Urothelium cell line (cell line): ENCODE data around the gene MPZL3.

Experiments used
- DNase-seq: peaks from one replicate; pipeline ENCODE4 v3.0.0; 2011; ENCODE audit warnings: low spot score, mixed read lengths
- FAIRE-seq: peaks from 2 replicates; lab custom pipeline; 2011; peaks lifted over from hg19 to GRCh38; lab: Jason Lieb, UNC

Gene MPZL3

DNA sequence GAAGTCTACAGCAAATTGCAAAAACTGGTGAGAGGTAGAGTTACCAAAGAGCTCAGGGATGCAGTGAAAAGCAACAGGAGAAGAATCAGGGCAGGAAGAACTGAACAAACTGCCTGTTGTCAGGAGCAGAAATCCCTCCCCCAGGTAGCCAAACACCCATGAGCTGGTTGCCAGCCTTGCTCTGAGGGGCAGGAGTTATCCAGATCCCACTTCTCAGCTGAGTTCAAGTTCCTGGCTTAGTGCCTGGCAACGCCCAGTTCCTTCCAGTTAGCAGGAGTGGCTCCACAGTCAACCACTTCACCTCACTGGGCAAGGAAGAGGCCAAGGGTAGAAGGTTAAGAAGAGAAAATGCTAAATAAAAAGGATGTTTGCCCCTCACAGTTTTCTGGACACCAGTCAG is 13.8 kb upstream of the MPZL3 start:
- DNase-seq (no peak), FAIRE-seq (no peak)

DNA sequence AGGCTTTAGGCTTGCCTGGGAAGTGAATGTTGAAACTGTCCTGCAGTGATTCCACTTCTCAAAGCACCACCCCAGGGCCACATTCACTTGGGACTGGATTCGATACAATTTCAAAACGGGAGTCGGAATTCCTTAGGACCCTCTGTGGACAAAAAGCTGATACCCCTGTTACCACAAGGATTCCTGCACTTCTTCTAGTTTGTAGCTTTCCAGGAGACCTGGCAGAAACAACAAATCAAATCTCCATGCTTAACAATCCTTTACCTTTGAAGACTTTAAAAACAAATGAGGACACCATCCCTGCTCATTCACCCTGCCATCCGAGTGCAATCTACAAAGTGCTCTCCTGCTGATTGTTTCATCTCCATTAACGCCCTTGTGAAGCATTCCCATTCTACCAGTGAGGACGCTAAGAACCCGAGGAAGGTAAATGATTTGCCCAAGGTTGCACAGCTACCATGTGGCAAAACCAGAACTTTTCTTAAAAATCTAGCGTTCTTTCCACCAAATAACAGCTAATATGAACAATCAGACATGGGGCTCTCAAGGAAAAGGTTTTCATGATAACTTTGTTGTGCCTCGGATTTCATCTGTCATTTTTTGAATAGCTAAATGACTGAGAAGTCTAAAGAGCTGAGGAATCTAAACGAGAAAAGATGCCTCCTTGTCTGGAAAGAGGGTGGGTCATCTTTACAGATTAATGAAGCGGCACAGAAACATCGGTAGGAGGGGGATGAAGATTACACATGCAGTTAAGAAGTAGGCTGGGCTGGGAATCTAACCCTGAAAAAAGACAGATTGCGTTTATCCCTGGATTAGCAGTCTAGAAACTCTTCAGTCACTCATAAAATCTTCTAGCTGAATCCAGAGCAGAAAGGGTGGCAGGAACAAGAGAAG is 12.7 kb upstream of the MPZL3 start:
- DNase-seq, result no peak
- no peak for FAIRE-seq

GRCh38 chr11:118263695-118264568 is 11.8 kb upstream of the MPZL3 start, which contains the start of gene MPZL2:
TSS of gene MPZL2 (minus strand) at chr11:118264297. CDS start at chr11:118264153, 144 bp downstream.
- FAIRE-seq, result no peak
- peak; percentile 19 for DNase-seq

DNA sequence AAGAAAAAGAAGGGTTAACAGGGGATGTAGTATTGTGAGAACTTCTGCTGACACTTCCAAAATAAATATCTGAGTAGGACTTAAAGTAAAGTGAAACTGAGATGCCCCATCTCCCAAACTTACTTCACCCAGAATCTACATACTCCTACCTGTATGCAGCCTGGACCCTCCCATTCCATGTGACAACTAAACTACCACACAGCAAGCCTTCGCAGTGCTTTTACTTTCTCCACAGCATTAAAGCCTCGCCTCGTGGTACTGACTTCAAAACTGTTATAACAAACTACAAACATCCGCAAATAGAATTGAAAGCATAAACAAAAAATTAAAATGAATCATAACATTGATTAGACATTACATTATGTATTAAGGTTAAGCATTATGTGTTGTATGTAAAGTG is 10.9 kb upstream of the MPZL3 start:
- FAIRE-seq (no peak), DNase-seq (no peak)

DNA sequence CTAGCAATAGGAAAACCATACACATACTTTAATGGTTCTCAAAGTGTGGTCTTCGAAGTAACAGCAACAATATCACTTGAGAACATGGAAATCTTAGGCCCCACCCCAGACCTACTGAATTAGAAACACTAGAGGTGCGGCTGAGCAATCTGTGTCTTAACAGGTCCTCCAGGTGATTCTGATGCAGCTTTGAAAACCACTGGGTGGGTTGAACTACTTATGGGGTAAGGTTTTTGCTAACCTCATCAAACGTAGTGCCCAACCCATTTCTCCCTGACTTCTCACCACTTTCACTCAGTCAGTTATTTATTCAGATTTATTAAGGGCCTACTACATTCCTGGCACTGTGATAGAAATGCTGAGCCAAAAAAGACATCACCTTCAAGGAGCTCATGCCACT is 8.2 kb upstream of the MPZL3 start:
- DNase-seq (no peak), FAIRE-seq (no peak)

- no peak for DNase-seq
- no peak for FAIRE-seq
Observed at GRCh38 chr11:118259138-118259537, 7.0 kb upstream of the MPZL3 start.

DNA sequence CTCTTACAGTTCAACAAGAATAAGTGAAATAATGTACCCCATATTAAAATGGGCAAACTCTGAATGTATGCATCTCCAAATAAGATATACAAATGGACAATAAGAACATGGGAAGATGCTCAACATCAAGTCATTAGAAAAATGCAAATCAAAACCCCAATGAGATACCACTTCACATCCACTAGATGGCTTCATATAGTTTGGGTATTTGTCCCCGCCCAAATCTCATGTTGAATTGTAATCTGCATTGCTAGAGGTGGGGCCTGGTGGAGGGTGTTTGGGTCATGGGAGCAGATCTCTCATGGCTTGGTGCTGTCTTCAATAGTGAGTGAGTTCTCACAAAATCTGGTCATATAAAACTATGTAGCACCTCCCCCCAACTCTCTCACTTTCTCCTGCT is 6.2 kb upstream of the MPZL3 start:
- DNase-seq (no peak), FAIRE-seq (no peak)

GRCh38 chr11:118252688-118253087 is 523 bp upstream of the MPZL3 start:
- DNase-seq (no peak), FAIRE-seq (no peak)

DNA sequence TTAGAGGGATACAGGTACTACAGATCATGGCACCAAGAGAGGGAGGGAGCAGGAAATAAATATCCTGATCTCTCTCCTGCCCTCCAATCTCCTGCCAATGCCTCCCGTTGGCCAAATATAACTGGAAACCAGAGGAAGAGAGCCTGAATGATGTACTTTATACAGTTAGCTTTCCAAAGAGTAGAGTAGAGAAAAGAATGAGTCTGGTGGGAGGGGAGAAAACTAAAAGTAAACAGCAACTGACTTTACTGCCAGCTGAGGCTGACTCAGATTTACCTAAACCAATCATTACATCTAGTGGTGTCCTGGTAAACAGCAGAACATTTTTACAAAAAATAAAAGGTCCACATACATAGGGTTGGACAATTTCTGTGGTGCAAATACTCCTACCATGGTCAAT is 5.1 kb downstream of the MPZL3 start:
- DNase-seq (no peak), FAIRE-seq (no peak)

DNA sequence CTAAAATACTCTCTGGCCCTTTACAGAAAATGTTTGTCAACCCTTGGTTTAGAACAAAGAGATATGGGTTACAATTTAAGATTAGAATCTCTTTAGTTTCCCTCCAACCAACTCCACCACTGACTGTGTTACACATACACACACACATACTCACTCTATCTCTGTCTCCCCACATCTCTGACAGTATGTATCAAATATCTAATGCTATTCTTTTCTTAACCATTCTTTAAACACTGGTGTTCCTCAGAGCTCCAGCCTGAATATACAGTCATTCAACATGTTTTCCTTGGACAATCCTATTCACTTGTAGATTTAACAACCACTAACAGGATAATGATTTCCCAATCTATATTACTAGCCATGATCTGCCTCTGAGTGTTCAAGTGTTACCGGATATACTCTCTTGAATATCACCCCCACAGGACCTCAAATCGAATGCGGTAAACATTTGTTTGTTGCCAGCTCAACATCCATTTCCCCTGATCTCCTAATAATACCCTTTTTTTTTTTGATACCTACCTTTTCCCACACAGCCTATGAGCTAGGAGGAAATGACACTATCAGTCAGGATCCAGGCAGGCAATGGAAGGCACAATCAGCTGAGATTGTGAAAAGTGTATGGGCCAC is 6.1 kb downstream of the MPZL3 start:
- no peak for DNase-seq
- no peak for FAIRE-seq

DNA sequence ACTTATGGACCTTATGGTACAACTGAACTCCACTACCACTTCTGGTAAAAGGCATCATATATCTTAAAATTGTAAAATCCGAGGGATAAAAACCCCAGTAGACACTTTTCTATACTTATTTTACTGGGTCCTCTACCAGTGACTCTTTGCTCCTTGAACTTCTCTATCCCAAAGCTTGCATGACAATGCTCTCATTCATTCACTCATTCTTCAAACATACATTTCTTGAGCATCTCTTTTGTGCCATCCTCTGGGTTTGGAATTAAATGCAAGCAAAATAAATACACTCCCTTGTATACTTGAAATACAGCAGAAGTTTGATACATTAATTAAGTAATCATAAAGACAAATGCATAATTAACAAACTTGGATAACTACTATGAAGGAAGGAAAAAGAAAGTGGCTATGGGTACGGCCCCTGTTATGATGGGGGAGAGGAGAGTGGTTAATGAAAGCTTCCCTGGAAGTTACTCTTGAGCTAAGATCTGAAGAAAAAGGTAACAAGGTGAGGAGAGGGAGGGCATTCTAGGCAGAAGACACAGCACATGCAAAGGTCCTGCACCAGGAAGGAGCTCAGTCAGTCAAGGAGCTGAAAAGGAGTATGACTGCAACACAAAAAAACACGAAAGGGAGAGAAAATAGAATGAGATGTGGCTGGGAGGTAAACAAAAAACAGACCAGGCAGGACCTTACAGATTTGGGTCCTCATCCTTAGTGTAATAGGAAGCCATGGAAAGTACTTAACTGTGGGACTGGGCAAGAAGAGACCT is 8.0 kb downstream of the MPZL3 start:
- DNase-seq (no peak), FAIRE-seq (no peak)

DNA sequence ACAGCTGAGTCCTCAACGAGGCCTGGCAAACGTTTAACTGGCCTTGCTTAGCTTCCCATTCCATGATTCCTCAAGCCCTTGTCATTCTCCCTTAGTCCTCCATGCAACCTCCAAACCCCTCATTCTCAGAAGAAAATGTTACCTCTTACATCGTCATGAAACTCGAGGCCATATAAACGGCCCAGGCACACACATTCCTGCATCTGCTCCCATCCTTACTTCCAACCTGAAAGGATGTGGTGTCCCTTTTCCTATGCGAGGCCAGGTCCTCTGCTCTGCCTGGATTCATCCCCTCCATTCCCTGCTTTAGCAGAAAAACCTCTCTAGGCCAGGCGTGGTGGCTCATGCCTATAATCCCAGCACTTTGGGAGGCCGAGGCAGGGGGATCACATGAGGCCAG is 9.0 kb downstream of the MPZL3 start:
- no peak for FAIRE-seq
- DNase-seq, result no peak

DNA sequence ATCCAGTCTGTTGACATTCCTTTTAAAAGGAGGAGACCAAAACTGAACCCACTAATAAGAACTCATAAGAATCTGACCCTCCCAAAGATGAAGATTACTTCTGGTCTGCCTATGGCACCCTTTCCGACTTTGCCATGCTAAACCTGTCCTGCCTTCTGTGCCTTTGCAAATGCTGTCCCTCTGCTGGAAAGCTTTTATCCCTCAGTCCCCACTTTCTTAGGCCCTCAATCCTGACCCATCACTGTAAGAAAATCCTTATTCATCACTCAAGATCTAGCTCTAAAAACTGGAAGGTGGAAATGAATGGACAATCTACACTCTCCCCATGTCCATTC is 10.4 kb downstream of the MPZL3 start:
- DNase-seq, result no peak
- no peak for FAIRE-seq

- peak; percentile 55 for DNase-seq
Observed at GRCh38 chr11:118240999-118241763, 11.0 kb downstream of the MPZL3 start.

DNA sequence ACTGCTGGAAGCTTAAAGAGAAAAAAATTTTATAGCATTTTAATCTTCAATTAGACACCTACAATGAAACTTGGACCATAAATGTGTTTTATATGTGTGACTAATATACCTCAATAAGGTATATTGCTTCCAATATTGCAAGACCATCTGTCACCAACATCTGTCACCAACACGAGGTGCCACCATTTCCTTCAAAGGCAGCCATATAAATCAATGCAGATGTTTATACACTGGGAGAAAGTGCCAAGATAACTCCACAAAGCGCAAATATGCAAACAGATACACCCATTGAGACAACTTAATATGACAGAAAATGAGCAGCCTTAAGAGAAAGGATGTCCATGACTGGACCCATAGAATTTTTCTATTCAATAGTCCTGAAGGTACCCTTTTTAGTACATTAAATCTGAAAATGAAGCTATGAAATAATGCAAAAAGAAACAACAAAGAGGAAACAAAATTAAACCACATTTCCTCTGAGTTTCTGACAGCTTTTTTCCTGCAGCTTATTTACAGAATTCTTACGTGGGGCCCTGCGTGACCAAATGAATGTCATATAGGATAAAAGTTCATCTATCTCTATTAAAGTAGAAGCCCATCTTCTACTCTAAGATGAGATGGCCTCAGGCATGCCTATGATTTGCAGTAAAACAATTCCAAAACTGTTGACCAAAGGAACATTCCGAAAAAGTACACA is 12.5 kb downstream of the MPZL3 start:
- DNase-seq (no peak), FAIRE-seq (no peak)

More at GRCh38 chr11:118240999-118241763, 11.0 kb downstream of the MPZL3 start:
- no peak for FAIRE-seq

GRCh38 chr11:118238929-118239328 is 13.2 kb downstream of the MPZL3 start:
- no peak for DNase-seq
- FAIRE-seq, result no peak

DNA sequence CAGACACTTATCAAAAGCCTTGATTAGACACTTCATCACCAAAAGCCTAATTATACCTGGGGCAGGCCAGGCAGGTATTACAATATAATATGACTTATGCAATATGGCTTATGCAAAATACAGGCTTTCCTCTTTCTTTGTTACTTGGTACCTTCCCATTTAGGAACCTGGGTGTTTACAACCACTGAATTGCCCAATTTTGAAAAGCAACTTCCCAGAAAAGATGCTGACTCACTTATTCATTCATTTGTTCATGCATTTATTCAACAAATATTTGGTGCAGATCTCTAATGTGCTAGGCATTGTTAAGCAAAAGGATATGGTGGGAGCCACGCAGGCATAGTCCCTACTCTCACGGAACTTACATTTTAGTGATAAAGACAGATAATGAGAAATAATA is 13.7 kb downstream of the MPZL3 start:
- no peak for DNase-seq
- no peak for FAIRE-seq

DNA sequence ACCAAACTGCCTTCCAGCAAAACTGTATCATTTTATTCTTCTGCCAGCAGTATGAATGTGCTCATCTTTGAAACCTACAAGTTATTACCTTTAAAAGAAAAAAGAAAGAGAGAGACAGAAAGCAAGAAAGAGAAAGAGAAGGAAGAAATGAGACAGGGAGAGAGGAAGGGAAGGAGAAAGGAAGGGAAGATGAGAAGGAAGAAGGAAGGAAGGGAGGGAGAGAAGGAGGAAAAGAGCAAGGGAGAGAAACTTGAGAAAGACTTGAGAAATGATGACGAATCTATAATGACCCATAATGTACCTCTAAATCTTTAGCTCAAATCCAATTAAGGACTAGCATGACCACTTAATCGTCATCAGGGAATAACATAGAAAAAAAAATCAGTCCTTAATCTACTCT is 16.0 kb downstream of the MPZL3 start:
- DNase-seq (no peak), FAIRE-seq (no peak)

DNA sequence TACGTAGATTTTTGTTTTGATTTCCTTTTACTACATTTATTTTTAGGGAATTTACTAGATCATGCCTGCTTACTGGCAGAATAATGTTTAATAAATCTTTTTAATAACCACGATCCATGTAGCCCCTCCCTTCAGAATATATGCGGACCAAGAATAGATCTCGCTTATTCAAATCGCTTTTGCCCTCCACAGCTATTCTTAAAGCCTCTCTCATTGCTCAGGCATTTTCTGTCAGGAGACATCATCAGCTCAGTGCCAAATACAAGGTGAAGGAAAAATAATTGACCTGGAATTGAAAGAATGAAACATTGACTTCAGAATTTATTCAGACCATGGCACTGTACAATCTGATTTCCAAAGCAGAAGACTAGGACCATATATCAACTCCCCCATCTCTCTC is 17.3 kb downstream of the MPZL3 start:
- DNase-seq, result no peak
- FAIRE-seq, result no peak
